GM23338 (cell line): Measurements from ENCODE around the gene HLX. TPM values are rescaled to one million over a fixed set of nuclear protein-coding genes. Genes with fewer than 3 reads are reported as not detected.

ENCODE experiments used
- ATAC-seq: fragments of 200-7000 bp; cut with Tn5 transposase; 3 replicates; pipeline ENCODE4 v1.9.1; 2020
- DNase-seq: peaks from one replicate; pipeline ENCODE4 v3.0.0-alpha.2; 2015; ENCODE audit warnings: low spot score
- H2AFZ ChIP-seq: fragments of 200-600 bp; sonication (generic); 2 replicates; pipeline ENCODE4 v1.8.0; 2016; ENCODE audit warnings: antibody characterized with exemption, mild to moderate bottlenecking, moderate library complexity
- H3F3A ChIP-seq: fragments of 200-600 bp; sonication (generic); replicated peaks from 2 replicates; pipeline ENCODE4 v1.8.0; 2017; ENCODE audit warnings: antibody characterized with exemption, mixed run types, low read depth
- H3K27ac ChIP-seq: fragments of 200-600 bp; sonication (generic); 2 replicates; pipeline ENCODE4 v1.6.1; 2016; ENCODE audit warnings: low read depth
- H3K27me3 ChIP-seq: fragments of 200-600 bp; sonication (generic); 2 replicates; pipeline ENCODE4 v1.8.0; 2016; ENCODE audit warnings: mild to moderate bottlenecking, mixed run types, moderate library complexity; ENCODE audit not compliant: insufficient read depth
- H3K36me3 ChIP-seq: fragments of 200-600 bp; sonication (generic); 2 replicates; pipeline ENCODE4 v1.8.0; 2016; ENCODE audit warnings: mild to moderate bottlenecking; ENCODE audit not compliant: insufficient read depth
- H3K4me1 ChIP-seq: fragments of 200-600 bp; sonication (generic); 2 replicates; pipeline ENCODE4 v1.8.0; 2016; ENCODE audit warnings: mild to moderate bottlenecking, moderate library complexity; ENCODE audit not compliant: insufficient read depth
- H3K4me2 ChIP-seq: fragments of 200-600 bp; sonication (generic); 2 replicates; pipeline ENCODE4 v1.7.1; 2017; ENCODE audit warnings: mixed run types
- H3K4me3 ChIP-seq: fragments of 200-600 bp; sonication (generic); 2 replicates; pipeline ENCODE4 v1.6.1; 2016; ENCODE audit warnings: mixed run types
- H3K79me2 ChIP-seq: fragments of 200-600 bp; sonication (generic); replicated peaks from 2 replicates; pipeline ENCODE4 v1.8.0; 2017; ENCODE audit warnings: mild to moderate bottlenecking; ENCODE audit not compliant: insufficient read depth
- H3K9me2 ChIP-seq: fragments of 200-600 bp; sonication (generic); 2 replicates; pipeline ENCODE4 v1.8.0; 2017; ENCODE audit not compliant: insufficient read depth
- H4K20me1 ChIP-seq: fragments of 200-600 bp; sonication (generic); replicated peaks from 2 replicates; pipeline ENCODE4 v1.8.0; 2017; ENCODE audit warnings: mild to moderate bottlenecking; ENCODE audit not compliant: insufficient read depth
- H3K27ac Mint-ChIP-seq: 2 replicates; pipeline ENCODE4 v1.8.0; 2020; ENCODE audit warnings: inconsistent platforms, mild to moderate bottlenecking, moderate library complexity, mixed read lengths
- H3K27me3 Mint-ChIP-seq: 3 replicates; pipeline ENCODE4 v1.8.0; 2022; ENCODE audit warnings: low read depth, mild to moderate bottlenecking, moderate library complexity, mixed read lengths, inconsistent platforms; ENCODE audit not compliant: insufficient read depth, poor library complexity
- H3K36me3 Mint-ChIP-seq: 3 replicates; pipeline ENCODE4 v1.8.0; 2021; ENCODE audit warnings: low read depth, mild to moderate bottlenecking, inconsistent platforms, moderate library complexity, mixed read lengths
- H3K4me1 Mint-ChIP-seq: 3 replicates; pipeline ENCODE4 v1.8.0; 2020; ENCODE audit warnings: mild to moderate bottlenecking, inconsistent platforms, mixed read lengths
- H3K4me3 Mint-ChIP-seq: 3 replicates; pipeline ENCODE4 v1.8.0; 2021; ENCODE audit warnings: moderate library complexity, mild to moderate bottlenecking, inconsistent platforms, mixed read lengths
- H3K9me3 Mint-ChIP-seq: 3 replicates; pipeline ENCODE4 v1.8.0; 2020; ENCODE audit warnings: moderate library complexity, mild to moderate bottlenecking, inconsistent platforms, mixed read lengths
- EZH2 ChIP-seq: fragments of 200-600 bp; sonication (generic); IDR thresholded peaks from one replicate; pipeline ENCODE4 v1.8.0; 2017; ENCODE audit warnings: antibody characterized with exemption, mild to moderate bottlenecking, low read depth; ENCODE audit not compliant: unreplicated experiment
- EZH2phosphoT487 ChIP-seq: fragments of 200-600 bp; sonication (generic); IDR thresholded peaks from one replicate; pipeline ENCODE4 v1.8.1; 2018; ENCODE audit warnings: antibody characterized with exemption; ENCODE audit not compliant: unreplicated experiment
- POLR2AphosphoS5 ChIP-seq: IDR thresholded peaks from 2 replicates; pipeline ENCODE4 v1.6.1; 2016; ENCODE audit warnings: antibody characterized with exemption, low read depth
- ZNF331 ChIP-seq: fragments of 250-450 bp; sonication (Bioruptor Pico); IDR thresholded peaks from 2 replicates; pipeline ENCODE4 v1.5.0; 2020; ENCODE audit warnings: low read depth, mild to moderate bottlenecking, moderate library complexity
- polyA plus RNA-seq: library from polyadenylated mRNA; unstranded; fragments of >200 nt; fragmentation: Nextera tagmentation; extraction: Ambion mirVana; gene quantifications from 2 replicates; pipeline ENCODE4 v1.2.1, GENCODE V29; 2016
- total RNA-seq: library from RNA; depleted of rRNA; stranded (reverse); fragments of >200 nt; shearing (Covaris generic); gene quantifications from 2 replicates; pipeline ENCODE4 v1.2.3, GENCODE V29; 2014
- TF ChIP-seq, protein P1 (sequence below): IDR thresholded peaks from one replicate; pipeline ENCODE4 v1.6.1; 2018; ENCODE audit warnings: antibody characterized with exemption; ENCODE audit not compliant: unreplicated experiment

The HLX gene
- total and polyA plus RNA-seq, 2 experiments from 2014 or later = 0.07 TPM; not detected in 1

DNA sequence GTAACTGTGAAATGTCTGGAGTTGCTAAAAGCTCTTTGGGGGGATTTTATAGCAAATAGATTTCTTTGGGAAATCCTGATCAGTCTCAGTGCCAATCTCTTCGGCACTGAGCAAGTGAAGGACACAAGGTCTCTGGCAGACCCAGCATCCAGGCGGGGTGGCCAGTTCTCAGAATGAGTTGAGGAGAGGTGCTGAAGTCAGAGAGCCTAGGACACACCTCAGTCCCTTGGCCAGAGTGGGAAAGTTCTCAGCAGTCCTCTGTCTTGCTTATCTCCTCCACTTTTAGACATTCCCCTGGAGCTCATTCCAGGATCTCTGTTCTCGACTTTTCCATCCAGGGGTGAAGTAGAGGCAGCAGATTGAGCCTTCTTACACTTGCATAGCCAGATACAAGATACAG lies 6.7 kb downstream of the HLX start:
- H3K36me3 ChIP-seq = no peaks in the 10 kb centered on the region
- no peak overlapping the region for H2AFZ ChIP-seq
- H3K4me3 Mint-ChIP-seq = no peak overlapping the region
- no peak for ATAC-seq
- H3K9me2 ChIP-seq = no peaks in the 10 kb centered on the region
- no peak overlapping the region for H3K4me3 ChIP-seq
- H3K27me3 Mint-ChIP-seq = peaks cover 100% of the 10 kb centered on the region
- no peaks in the 10 kb centered on the region for H3K36me3 Mint-ChIP-seq
- no peaks in the 10 kb centered on the region for H3K79me2 ChIP-seq
- no peak overlapping the region for H3K27ac Mint-ChIP-seq
- H3K4me1 Mint-ChIP-seq = peaks cover 63% of the 10 kb centered on the region
- H3K27me3 ChIP-seq = peaks cover 100% of the 10 kb centered on the region
- no peak for DNase-seq
- peaks cover 62% of the 10 kb centered on the region for H4K20me1 ChIP-seq
- peaks cover 64% of the 10 kb centered on the region for H3K4me1 ChIP-seq
- peaks cover 6% of the 10 kb centered on the region; the same call in 2 of the 3 replicates for H3K9me3 Mint-ChIP-seq
- H3F3A ChIP-seq = peaks cover 14% of the 10 kb centered on the region
- H3K27ac ChIP-seq = no peak overlapping the region
- no peak for TF ChIP-seq POLR2AphosphoS5
- TF ChIP-seq, protein P1, sequence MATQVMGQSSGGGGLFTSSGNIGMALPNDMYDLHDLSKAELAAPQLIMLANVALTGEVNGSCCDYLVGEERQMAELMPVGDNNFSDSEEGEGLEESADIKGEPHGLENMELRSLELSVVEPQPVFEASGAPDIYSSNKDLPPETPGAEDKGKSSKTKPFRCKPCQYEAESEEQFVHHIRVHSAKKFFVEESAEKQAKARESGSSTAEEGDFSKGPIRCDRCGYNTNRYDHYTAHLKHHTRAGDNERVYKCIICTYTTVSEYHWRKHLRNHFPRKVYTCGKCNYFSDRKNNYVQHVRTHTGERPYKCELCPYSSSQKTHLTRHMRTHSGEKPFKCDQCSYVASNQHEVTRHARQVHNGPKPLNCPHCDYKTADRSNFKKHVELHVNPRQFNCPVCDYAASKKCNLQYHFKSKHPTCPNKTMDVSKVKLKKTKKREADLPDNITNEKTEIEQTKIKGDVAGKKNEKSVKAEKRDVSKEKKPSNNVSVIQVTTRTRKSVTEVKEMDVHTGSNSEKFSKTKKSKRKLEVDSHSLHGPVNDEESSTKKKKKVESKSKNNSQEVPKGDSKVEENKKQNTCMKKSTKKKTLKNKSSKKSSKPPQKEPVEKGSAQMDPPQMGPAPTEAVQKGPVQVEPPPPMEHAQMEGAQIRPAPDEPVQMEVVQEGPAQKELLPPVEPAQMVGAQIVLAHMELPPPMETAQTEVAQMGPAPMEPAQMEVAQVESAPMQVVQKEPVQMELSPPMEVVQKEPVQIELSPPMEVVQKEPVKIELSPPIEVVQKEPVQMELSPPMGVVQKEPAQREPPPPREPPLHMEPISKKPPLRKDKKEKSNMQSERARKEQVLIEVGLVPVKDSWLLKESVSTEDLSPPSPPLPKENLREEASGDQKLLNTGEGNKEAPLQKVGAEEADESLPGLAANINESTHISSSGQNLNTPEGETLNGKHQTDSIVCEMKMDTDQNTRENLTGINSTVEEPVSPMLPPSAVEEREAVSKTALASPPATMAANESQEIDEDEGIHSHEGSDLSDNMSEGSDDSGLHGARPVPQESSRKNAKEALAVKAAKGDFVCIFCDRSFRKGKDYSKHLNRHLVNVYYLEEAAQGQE = no peak
- TF ChIP-seq EZH2phosphoT487 = peak; percentile 19
- H3K4me2 ChIP-seq = no peak overlapping the region

DNA sequence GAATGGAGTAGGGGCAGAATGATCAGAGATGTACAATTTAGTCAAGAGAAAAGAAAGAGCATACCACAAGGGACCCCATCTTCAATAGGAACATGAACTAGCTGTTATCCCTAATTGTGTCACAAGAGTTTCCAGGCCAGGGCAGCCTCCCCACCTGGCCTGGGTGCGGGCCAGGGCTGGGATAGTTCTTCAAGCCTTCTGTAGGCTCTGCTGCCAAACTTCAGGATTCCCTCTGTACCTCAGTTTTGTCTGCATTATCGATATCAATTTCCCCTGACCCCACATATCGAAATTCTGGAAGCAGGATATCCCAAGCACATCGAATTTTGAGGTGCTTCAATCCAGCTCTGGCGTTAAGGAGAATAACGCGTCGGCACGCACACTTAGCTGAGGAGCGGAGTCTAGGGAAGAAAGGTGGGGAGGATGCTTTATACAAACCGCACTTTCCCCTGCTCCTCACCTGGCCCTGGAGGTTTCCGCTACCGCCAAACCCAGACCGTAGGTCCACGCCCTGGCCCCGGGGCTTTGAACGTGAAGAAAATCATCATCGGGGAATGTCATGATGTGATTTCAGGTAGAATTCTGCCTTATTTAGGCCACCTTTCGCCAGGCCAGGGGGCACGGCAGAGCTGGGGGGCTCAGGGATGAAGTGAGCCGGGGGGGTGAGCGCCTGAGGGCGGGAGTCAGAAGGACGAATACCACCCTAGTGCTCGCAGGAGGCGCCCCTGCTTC lies 7.4 kb downstream of the HLX start:
- ATAC-seq = no peak

DNA sequence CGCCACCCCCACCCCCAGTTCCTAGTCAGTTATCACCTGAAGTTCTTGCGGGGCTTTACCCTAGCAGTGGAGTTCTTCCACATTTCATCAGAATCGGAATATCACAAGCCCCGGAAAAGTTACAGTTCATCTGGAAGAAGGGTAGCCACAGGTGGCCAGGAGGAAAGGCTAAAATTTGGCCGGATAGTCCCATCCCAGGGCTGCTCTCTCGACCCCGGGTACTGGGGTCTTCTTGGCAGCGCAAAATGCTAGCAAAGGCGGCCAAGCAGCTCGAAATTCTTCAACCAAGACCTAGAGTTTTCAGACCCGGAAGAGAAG lies 7.9 kb downstream of the HLX start:
- peaks cover 100% of the 10 kb centered on the region for H3K27me3 Mint-ChIP-seq
- no peak for DNase-seq
- H3K27ac Mint-ChIP-seq = no peak overlapping the region
- Histone ChIP-seq H3K79me2 (no peaks in the 10 kb centered on the region), H3K27ac (no peak overlapping the region), H3K9me2 (no peaks in the 10 kb centered on the region), H3K4me3 (peak overlapping the region; percentile 45), H3F3A (peaks cover 10% of the 10 kb centered on the region), H4K20me1 (peaks cover 56% of the 10 kb centered on the region), H2AFZ (0 out of 2 replicates have a peak overlapping the region, but pooled peaks have one; percentile 63), H3K36me3 (no peaks in the 10 kb centered on the region), H3K4me2 (peak overlapping the region; percentile 76), H3K27me3 (peaks cover 100% of the 10 kb centered on the region), H3K4me1 (peaks cover 64% of the 10 kb centered on the region)
- H3K4me3 Mint-ChIP-seq = peak overlapping the region; percentile 54
- TF ChIP-seq EZH2 (peak; percentile 89), EZH2phosphoT487 (no peak)
- H3K9me3 Mint-ChIP-seq = peaks cover 12% of the 10 kb centered on the region
- no peak for ATAC-seq
- H3K4me1 Mint-ChIP-seq = peaks cover 63% of the 10 kb centered on the region
- H3K36me3 Mint-ChIP-seq = peaks cover 3% of the 10 kb centered on the region; the same call in 1 of the 3 replicates

More for the DNA sequence above, 7.4 kb downstream of the HLX start:
- peaks cover 10% of the 10 kb centered on the region; the same call in 2 of the 3 replicates for H3K9me3 Mint-ChIP-seq
- peaks cover 100% of the 10 kb centered on the region for H3K27me3 Mint-ChIP-seq
- H3F3A ChIP-seq = peaks cover 14% of the 10 kb centered on the region
- peak; percentile 90 for TF ChIP-seq EZH2
- no peak for TF ChIP-seq ZNF331 (CRISPR knock-in tag)
- peak; percentile 87 for TF ChIP-seq EZH2phosphoT487
- H3K4me3 Mint-ChIP-seq = peak overlapping the region; percentile 54; the same call in 2 of the 3 replicates
- peak overlapping the region; percentile 76 for H3K4me2 ChIP-seq
- peaks cover 2% of the 10 kb centered on the region; the same call in 1 of the 3 replicates for H3K36me3 Mint-ChIP-seq
- peaks cover 64% of the 10 kb centered on the region for H3K4me1 ChIP-seq
- peaks cover 57% of the 10 kb centered on the region for H4K20me1 ChIP-seq
- peak; percentile 62 for DNase-seq
- no peaks in the 10 kb centered on the region for H3K9me2 ChIP-seq
- H3K27ac ChIP-seq = no peak overlapping the region
- H3K27ac Mint-ChIP-seq = no peak overlapping the region
- no peaks in the 10 kb centered on the region for H3K36me3 ChIP-seq
- H2AFZ ChIP-seq = 0 out of 2 replicates have a peak overlapping the region, but pooled peaks have one; percentile 63
- peaks cover 100% of the 10 kb centered on the region for H3K27me3 ChIP-seq
- peaks cover 63% of the 10 kb centered on the region for H3K4me1 Mint-ChIP-seq
- H3K79me2 ChIP-seq = no peaks in the 10 kb centered on the region
- peak overlapping the region; percentile 45 for H3K4me3 ChIP-seq
